Measurements from ENCODE around the gene GLB1L2. TPM values are rescaled to one million over a fixed set of nuclear protein-coding genes. Genes with fewer than 3 reads are reported as not detected.

GLB1L2 gene
- total RNA-seq, 4 donors from 2014 or later = 7.1 to 13.1 (median 10.5) TPM

DNA sequence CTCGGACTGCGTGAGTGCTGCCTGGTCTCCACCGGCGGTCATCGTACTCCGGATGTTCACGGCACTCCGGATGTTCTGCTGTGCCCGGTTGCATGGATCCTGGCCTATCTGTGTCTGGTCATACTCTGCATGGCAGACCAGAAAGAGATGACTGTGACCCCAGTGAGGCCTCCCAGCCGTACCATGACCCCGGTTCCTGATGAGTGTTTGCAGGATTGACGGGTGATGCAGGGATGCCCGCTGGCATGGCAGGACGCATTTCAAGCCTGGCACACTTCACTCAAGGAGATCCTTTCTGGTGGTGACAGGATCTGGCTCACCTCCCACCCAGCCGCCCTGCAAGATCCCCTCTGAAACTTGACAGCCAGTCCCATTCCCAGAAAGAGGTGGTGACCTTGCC, 6.3 kb downstream of the GLB1L2 start:
- no peak for TF ChIP-seq POLR2AphosphoS5 (IDR thresholded peaks at IDR 0.05)
- TF ChIP-seq, protein P1, sequence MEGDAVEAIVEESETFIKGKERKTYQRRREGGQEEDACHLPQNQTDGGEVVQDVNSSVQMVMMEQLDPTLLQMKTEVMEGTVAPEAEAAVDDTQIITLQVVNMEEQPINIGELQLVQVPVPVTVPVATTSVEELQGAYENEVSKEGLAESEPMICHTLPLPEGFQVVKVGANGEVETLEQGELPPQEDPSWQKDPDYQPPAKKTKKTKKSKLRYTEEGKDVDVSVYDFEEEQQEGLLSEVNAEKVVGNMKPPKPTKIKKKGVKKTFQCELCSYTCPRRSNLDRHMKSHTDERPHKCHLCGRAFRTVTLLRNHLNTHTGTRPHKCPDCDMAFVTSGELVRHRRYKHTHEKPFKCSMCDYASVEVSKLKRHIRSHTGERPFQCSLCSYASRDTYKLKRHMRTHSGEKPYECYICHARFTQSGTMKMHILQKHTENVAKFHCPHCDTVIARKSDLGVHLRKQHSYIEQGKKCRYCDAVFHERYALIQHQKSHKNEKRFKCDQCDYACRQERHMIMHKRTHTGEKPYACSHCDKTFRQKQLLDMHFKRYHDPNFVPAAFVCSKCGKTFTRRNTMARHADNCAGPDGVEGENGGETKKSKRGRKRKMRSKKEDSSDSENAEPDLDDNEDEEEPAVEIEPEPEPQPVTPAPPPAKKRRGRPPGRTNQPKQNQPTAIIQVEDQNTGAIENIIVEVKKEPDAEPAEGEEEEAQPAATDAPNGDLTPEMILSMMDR (IDR thresholded peaks at IDR 0.05) = no peak
- TF ChIP-seq EP300 (IDR thresholded peaks at IDR 0.05) = no peak
- TF ChIP-seq POLR2A (IDR thresholded peaks at IDR 0.05; ENCODE audit: low read depth) = no peak
- Histone ChIP-seq H3K4me3 (no peak overlapping the region), H3K27ac (replicated peaks in 1 of 4) (no peak overlapping the region), H3K36me3 (no peaks in the 10 kb centered on the region), H3K27me3 (no peaks in the 10 kb centered on the region), H3K9me3 (no peaks in the 10 kb centered on the region), H3K4me1 (no peaks in the 10 kb centered on the region)
- 100% methylated on average over 7 of the region's 15 CpGs for WGBS
- intact Hi-C loops (cut with DNase I) = loop anchor here (10.0 kb wide), 1 partner anchor 113 kb away; the partner anchor contains the start of genes NCAPD3 and VPS26B
- DNase-seq (ENCODE audit: extremely low spot score) = no peak

DNA sequence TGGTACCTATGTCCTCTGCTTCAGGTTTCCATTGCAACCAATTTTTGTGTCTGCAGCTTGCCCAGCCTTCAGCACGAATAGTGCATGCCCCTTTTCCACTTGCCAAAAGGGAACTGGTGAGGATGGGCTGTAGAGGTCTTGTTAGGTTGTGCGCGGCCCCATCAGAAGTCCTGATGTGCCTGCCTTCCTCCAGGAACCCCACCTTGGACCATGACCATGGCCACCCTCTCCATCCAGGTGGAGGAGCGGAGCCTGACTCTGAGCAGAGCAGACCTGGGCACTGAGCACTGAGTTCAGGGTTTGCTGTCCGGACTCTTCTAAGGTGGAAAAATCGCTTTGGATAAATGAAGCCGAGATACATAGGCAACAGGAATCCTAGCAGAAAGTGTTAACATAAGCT, 6.9 kb downstream of the GLB1L2 start:
- Histone ChIP-seq H3K27me3 (no peaks in the 10 kb centered on the region), H3K4me3 (no peak overlapping the region), H3K9me3 (no peaks in the 10 kb centered on the region), H3K27ac (replicated peaks in 1 of 4) (no peak overlapping the region), H3K36me3 (no peaks in the 10 kb centered on the region), H3K4me1 (no peaks in the 10 kb centered on the region)
- no peak for DNase-seq (ENCODE audit: extremely low spot score)
- intact Hi-C loops (cut with DNase I) = loop anchor here (10.0 kb wide), 1 partner anchor 114 kb away; the partner anchor contains the start of genes NCAPD3 and VPS26B
- TF ChIP-seq EP300 (IDR thresholded peaks at IDR 0.05) = no peak
- no peak for TF ChIP-seq POLR2A (IDR thresholded peaks at IDR 0.05; ENCODE audit: low read depth)
- TF ChIP-seq, protein P1 (IDR thresholded peaks at IDR 0.05) = no peak
- no peak for TF ChIP-seq POLR2AphosphoS5 (IDR thresholded peaks at IDR 0.05)
- 90% methylated on average over 7 of the region's 7 CpGs for WGBS

DNA sequence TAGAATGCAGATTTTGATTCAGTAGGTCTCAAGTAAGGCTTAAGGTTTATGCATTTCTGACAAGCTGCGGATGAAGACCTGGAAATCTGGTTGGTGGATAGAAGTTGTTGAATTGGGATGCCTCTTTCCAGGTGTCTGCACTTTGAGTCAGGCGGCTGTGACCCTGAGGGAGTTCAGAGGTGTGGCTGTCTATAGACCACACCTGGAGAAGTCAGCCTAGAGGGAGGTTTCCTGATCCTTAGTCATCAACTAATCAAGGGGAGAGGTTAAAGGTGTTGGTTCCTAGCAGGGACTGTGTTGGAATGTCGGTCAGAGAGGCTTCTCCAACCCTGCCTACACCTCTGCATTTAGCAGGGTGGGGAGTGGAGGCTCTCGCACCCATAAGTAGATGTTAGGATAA, 8.0 kb downstream of the GLB1L2 start:
- intact Hi-C loops (cut with DNase I) = loop anchor here (10.0 kb wide), 1 partner anchor 115 kb away; the partner anchor contains the start of genes NCAPD3 and VPS26B
- no peak overlapping the region for H3K27ac ChIP-seq (replicated peaks in 1 of 4)
- no peak for DNase-seq (ENCODE audit: extremely low spot score)
- no peaks in the 10 kb centered on the region for H3K4me1 ChIP-seq
- TF ChIP-seq POLR2A (IDR thresholded peaks at IDR 0.05; ENCODE audit: low read depth) (no peak), EP300 (IDR thresholded peaks at IDR 0.05) (no peak), POLR2AphosphoS5 (IDR thresholded peaks at IDR 0.05) (no peak)
- TF ChIP-seq, protein P1 (IDR thresholded peaks at IDR 0.05) = no peak
- H3K4me3 ChIP-seq = no peak overlapping the region
- H3K27me3 ChIP-seq = peaks cover 0 to 4% (median 0%) of the 10 kb centered on the region in 4 donors
- no peaks in the 10 kb centered on the region for H3K36me3 ChIP-seq
- 80% methylated on average over 4 of the region's 4 CpGs for WGBS
- no peaks in the 10 kb centered on the region for H3K9me3 ChIP-seq

DNA sequence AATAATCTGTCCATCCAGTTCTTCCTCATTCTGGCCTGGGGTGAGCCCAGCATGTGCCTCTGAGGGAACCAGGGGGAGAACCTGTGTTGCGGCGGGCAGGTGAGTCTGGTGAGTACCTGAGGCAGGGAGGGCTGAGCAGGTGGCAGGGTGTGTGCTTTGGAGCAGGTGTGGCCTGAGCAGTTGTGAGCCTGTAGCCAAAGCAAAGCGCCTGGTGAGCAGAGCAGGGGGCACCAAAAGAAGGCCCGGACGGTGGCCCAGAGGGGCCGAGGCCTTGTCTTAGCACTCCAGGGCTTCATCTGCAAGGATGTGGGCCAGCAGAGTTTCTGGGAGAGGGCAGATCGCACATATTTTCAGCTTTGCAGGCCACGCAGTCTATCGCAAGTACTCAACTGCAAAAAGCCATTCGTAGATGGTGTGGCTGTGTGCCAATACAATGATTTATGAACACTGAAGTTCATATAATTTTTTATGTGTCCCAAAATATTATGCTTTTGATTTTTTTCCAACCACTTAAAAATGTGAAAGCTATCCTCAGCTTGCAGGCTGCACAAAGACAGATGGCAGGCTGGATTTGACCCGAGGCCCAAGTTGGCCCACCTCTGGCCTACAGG, 8.7 kb downstream of the GLB1L2 start:
- Histone ChIP-seq H3K4me1 (no peaks in the 10 kb centered on the region), H3K9me3 (no peaks in the 10 kb centered on the region), H3K27ac (replicated peaks in 1 of 4) (no peak overlapping the region), H3K27me3 (peaks cover 0 to 4% (median 0%) of the 10 kb centered on the region in 4 donors), H3K36me3 (no peaks in the 10 kb centered on the region), H3K4me3 (no peak overlapping the region)
- WGBS = 85% methylated on average over 11 of the region's 11 CpGs
- TF ChIP-seq POLR2AphosphoS5 (IDR thresholded peaks at IDR 0.05) (no peak), POLR2A (IDR thresholded peaks at IDR 0.05; ENCODE audit: low read depth) (no peak), EP300 (IDR thresholded peaks at IDR 0.05) (no peak)
- TF ChIP-seq, protein P1 (IDR thresholded peaks at IDR 0.05) = no peak
- intact Hi-C loops (cut with DNase I) = no loop called here
- no peak for DNase-seq (ENCODE audit: extremely low spot score)

All from esophagus muscularis mucosa (tissue), 4 donors.